ENCODE data around the gene SAMD3.
"Not testable (repeated sequence)": the region's sequence is repeated elsewhere in the genome, so short reads cannot be mapped to it uniquely, and the experiment has no call there.

The SAMD3 gene

DNA sequence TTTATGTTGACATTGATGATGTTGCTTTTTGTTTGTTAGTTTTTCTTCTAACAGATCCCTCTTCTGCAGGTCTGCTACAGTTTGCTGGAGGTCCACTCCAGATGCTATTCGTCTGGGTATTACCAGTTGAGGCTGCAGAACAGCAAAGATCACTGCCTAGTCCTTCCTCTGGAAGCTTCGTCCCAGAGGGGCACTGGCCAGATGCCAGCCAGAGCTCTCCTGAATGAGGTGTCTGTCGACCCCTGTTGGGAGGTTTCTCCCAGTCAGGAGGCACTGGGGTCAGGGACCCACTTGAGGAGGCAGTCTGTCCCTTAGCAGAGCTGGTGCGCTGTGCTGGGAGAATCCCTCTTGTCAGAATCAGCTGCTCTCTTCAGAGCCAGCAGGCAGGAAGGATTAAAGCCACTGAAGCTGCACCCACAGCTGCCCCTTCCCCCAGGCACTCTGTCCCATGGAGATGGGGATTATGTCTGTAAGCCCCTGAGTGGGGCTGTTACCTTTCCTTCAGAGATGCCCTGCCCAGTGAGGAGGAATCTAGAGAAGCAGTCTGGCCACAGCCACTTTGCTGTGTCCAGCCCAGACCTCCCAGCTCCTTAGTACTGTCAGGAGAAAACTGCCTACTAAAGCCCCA is 49.3 kb downstream of the SAMD3 start:
- not testable (repeated sequence) for DNase-seq (ENCODE audit: low read depth)

DNA sequence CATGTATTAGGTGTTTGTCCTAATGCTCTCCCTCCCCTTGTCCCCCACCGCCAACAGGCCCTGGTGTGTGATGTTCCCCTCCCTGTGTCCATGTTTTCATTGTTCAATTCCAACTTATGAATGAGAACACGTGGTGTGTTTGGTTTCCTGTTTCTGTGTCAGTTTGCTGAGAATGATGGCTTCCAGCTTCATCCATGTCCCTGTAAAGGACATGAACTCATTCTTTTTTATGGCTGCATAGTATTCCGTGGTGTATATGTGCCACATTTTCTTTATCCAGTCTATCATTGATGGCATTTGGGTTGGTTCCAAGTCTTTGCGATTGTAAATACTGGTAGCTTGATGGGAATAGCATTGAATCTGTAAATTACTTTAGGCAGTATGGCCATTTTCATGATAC is 52.6 kb downstream of the SAMD3 start:
- not testable (repeated sequence) for DNase-seq (ENCODE audit: low read depth)

DNA sequence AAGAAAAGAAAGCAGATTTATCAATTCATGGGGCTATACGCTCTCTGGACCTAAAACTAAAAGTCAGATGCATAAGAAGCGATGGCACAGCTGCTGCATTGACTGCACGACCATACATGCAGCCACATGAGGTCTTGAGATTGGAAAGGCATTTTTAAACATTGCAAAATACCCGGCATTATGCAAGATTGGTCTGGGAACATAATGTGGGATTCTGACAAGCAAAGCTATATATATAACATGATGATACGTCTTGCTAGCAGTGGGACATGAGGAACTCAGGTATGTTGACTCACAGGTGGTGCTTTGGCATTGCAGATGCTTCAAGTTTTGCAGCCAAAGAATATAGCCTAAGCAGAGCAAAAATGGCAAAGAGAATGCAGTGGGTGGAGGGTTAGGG is 55.1 kb downstream of the SAMD3 start:
- DNase-seq (ENCODE audit: low read depth) = peak; percentile 28

DNA sequence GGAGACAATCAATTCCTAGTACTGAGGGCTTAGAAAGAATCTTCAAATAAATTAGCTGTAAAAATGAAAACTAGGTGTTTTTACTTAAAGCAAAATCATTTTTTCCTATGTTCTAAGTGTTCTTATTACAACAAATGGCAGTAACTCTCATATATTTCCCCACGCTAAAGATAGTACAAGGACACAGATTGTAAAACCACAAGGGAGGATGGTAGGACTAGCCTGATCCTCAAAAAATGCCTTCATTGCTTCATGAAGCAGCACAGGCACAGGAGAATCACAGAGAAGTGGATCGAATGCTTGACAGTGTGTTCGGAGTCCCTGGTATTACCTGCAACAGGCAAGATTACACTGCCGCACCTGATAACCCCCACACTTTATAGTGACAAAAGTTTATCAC is 58.5 kb downstream of the SAMD3 start:
- no peak for DNase-seq (ENCODE audit: low read depth)

DNA sequence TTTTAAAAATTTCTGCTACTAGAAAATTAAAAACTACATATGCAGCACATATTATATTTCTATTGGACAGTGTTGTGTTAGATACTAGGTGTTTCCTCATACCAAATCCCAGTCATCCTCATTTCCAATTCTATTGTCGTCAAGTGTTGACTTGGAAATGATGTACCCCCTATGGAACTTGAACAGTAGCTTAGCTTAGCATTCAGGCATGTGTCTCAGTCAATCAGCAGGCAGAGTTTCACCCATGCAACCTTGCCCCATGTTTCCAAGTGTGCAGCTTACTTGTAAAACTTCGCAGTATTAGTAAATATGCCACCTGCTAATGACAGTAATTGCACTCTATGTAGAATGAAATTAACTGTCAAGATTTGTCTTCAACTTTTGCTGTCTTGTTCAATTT is 59.5 kb downstream of the SAMD3 start:
- no peak for DNase-seq (ENCODE audit: low read depth)

DNA sequence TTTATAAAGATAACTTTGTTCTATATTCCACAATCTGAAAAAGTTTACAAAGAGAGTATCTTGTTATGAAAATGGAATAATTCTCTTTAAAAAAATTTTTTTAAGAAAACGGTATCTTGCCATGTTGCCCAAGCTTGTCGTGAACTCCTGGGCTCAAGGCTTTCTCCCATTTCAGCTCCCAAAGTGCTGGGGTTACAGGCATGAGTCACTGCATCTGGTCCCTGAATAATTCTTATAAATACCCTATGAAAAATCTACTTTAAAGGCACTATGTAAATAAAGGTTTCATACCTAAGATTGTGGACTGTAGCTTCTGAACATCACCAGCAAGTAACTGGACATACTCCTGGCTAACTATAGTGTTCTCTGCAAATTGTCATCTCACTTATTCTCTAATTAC is 60.3 kb downstream of the SAMD3 start:
- no peak for DNase-seq (ENCODE audit: low read depth)

DNA sequence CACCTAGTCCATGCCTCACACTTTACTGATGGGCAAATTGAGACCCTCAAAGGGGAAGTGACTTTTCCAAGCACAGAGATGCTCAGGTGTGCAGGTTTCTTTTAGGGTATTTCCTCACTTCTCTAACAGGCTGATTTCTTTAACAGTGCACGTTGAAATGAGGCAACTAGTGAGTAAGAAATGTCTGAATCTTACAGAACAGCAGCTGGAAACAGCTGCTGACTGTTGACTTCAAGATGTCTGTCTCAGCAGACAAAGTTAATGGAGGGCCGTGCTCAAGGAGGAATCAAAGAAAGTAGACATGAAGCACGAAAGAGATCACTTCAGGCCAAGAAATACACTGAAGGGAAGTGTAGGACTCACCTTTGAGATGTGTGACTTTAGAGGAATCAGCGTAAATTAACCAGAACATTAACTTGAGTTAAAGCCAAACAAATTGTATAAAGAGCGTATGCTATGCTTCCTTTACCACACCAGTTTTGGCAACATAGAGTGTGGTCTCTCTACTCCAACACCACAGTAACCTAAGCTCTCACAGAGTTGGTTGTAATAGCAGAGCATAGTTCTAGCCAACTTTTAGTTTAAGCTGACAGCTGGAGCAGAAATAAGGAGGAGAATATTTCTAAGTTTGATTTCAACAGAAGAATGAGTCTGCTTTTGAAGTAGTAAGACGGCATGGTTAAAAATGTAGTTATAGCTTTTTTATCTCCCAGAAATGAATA is 60.9 kb downstream of the SAMD3 start:
- no peak for DNase-seq (ENCODE audit: low read depth)

DNA sequence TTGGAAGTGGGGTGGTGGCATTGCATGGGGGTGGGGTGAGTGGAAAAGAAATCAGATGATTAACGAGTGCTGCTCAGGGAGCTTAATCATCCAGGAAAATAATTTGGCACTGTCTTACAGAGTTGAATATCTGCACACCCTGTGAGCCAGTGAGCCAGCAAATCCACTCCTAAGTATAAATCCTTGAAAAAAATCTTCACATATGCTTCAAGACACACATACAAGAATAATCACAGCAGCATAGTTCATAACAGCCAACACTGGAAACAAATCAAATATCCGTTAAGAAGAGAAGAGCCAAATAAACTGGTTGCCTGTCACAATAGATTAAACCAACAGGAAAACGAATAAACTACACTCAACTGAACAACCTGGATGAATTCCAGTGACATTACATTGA is 62.8 kb downstream of the SAMD3 start:
- DNase-seq (ENCODE audit: low read depth) = no peak

DNA sequence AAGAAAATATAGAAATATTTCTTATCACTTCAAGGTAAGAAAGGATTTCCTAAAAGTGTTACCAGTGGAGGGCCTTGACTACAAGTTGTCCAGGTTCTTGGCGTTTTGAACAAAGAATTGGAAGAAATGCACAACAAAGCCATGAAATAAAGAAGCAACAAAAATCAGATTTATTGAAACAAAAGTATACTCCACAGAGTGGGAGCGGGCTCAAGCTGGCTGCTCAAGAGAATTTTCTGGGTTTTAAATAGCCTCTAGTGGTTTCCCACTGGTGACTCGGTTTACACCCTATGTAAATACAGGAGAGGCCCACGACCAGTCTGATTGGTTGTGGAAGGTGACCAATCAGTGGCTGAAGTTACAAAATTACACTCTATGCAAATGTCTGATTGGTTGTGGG is 64.2 kb downstream of the SAMD3 start:
- DNase-seq (ENCODE audit: low read depth) = no peak

DNA sequence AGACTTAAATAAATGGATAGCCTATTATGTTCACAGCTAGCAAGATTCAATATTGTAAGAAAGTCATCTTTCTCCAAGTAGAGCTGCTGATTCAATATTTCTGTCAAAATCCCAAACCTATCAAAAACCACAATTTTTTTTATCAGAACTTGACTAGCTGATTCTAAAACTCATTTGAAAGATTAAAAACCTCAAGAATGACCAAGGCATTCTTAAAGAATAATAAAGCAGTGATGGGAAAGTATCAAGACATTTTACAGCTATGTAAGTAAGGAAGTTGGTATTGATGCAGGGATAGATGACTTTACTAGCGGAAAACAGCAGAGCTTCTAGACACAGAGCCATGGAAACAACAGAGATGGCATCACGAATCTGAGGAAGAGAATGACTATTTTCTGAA is 64.7 kb downstream of the SAMD3 start:
- DNase-seq (ENCODE audit: low read depth) = peak; percentile 13

DNA sequence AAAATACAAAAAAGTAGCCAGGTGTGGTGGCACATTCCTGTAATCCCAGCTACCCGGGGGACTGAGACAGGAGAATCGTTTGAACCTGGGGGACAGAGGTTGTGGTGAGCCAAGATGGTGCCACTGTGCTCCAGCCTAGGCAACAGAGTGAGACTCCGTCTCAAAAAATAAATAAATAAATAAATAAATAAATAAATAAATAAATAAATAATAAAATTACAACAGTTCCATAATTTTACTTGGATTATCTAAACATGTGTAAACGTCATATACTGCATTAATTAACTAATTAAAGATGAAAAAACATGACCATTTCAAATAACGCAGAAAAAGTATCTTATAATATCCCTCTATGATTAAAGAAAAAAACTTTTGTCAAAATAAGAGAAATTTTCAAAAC is 65.8 kb downstream of the SAMD3 start:
- DNase-seq (ENCODE audit: low read depth) = no peak

DNA sequence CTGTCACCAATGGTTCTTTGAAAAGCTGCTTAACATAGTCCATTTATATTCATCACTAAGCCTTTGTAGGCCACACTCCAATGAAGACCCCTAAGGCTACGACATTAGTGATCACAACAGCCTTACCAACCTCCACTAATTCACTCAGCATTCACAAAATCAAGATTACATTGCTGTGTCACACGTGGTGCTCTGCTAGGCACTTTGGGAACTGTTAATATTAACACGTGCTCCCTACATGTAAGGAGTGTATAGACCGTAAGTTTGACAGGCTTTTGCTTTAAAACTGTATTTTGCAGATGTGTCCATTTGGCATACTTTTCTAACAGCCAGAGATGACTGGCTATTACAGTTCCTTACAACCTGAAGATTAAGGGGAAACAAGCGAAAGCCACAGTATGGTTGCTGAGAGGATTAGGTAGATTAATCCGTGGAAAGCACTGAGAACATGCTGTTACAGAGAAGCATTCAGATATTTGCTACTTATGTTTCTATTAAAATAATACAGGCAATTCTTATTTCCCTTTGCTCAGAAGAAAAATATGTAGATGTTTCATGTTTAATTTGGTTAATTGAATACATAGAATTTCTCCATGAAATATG is 69.7 kb downstream of the SAMD3 start:
- no peak for DNase-seq (ENCODE audit: low read depth)

DNA sequence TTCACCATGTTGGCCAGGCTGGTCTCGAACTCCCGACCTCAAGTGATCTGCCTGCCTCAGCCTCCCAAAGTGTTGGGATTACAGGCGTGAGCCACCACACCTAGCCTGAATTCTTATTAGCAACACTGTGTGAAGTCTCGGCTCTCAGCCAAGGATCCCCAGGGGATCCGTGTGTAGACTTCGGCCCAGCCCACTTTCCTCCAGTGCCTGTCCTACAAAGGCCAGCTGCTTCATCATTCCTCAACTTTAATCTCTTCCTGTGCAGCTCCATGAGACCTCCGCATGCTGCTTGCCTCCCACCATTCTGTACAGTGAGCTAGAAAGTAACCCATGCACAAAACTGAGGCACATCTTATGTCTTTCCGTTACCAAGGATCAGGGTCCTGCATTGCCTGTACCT is 71.8 kb downstream of the SAMD3 start:
- DNase-seq (ENCODE audit: low read depth) = no peak

DNA sequence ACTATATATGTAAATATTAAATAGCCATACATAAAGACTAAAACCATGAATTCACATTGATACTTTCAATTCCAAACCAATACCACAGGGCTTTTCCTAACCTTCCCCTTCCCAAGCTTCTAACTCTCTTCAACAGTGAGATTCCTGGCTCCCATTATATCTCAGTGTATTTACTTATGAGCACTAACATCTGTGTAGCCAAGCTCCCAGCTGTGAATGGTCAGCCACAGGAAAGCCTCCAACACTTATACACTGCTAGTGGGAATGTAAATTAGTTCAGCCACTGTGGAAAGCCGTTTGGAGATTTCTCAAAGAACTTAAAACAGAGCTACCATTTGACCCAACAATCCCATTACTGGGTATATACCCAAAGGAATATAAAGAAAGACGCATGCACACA is 73.7 kb downstream of the SAMD3 start:
- DNase-seq (ENCODE audit: low read depth) = not testable (repeated sequence)

DNA sequence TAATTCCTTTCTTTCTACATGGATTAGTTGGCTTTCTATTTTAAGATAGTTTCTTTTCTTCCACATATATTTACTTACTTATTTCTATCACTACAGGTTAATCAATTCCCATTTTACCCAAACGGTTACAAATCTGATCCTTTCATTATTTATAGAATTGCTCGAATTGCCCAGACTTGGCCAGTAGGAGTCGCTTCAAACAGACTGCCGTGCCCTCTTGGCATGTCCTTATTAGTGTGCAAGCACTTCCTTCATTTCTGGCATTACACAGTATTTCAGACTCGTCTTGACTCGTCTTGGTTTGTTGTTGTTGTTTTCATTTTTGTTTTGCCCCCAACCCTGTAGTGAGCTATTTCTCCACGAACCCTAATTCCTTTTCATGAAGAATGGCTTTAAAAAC is 74.6 kb downstream of the SAMD3 start:
- DNase-seq (ENCODE audit: low read depth) = no peak

DNA sequence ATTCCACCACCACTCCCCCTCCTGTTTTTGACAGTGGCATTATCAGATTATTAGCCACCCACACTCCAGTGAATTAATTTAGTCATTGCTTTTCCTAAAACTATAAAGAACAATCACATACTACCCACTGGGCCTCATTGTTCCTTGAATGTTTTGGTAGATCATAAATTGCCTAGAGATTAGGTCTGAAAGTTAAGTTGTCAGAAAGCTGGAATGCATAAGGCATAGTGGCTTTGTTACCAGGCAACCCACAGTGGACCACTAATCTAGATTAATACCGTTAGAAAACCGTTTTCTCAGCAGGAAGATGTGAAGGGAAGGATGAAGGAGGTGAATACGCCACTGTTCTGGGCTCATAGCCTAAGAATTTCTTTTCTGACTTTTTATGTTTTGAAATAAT is 75.6 kb downstream of the SAMD3 start:
- no peak for DNase-seq (ENCODE audit: low read depth)

DNA sequence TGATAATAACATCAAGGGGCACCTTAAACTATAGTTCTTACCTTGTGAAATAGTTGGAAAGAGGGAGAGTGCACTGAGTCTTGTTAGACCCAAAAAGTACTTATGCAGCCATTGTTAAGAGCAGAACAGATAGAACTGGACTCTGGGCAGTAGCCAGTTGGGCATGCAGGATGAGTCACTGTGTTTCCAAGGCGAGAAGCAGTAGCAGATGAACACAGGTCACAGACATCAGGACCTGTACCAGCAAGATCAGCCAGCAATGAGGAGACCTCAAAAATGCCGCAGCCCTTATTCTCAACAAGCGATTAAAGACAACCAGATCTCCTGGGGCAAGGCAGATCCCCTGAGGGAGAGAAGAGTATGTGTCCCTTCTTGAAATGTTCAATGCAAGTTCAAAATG is 79.0 kb downstream of the SAMD3 start:
- no peak for DNase-seq (ENCODE audit: low read depth)

DNA sequence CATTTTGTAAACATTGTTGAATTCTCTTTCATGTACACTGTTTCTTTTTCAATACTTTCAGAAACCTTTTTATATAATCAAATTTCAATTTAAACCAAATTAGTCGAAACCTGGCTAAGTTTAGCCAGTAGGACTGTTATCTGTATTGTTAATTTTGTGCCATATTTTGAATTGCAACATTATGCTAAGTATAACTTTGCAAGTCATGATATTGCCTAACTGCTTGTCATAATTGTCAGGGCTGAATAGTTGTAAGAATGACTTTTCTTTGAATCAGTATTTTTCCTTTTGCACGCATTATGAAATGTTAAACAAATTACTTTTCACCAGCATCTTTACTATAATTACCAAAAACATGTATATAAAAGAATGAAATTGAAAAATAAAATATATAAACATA is 82.7 kb downstream of the SAMD3 start:
- no peak for DNase-seq (ENCODE audit: low read depth)

DNA sequence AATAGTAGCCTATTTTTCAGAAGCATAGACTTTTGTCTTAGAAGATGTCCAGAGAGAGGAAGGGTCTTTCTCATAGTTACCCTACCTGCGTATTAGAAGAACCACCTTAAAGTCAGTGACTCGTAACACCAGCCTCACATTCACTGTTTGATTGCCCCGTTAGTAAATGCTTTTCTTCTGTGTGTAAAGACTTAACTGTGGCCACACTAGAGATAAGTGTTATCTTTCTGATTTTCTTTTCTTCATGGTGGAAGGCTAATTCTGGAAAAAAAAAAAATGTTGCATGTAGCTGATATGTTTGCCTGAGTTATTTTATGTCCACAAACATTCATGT is 83.9 kb downstream of the SAMD3 start:
- no peak for DNase-seq (ENCODE audit: low read depth)

DNA sequence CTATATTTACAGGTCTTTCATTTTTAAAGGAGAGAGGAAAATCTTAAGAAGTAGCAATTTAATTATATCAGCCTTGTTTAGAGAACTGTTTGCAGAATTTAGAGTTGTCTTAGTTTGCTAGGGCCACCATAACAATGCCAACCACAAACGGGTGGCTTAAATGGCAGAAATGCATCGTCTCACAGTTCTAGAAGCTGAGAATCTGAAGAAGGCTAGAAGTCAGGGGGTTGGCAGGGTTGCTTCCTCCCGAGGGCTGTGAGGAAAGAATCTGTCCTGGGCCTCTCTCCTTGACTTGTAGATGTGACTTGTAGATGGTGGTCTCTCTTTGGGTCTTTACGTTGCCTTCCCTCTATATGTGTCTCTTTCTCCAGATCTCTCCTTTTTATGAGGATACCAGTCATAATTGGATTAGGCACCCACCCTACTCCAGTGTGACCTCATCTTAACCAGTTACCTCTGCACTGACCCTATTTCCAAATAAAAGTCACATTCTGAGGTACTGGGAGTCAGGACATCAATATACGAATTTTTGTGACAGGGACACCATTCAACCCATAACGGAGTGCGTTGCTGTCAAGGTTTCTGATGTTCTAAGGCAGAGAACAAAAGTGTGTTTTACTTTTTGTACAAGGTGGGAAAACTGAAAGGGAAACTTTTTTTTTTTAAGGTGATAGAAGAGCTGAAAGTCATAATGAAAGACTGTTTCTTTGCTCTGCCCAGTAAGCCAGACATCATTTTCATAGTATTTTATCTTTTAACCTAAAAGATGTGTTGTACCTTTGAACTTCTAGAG is 84.4 kb downstream of the SAMD3 start:
- DNase-seq (ENCODE audit: low read depth) = no peak

DNA sequence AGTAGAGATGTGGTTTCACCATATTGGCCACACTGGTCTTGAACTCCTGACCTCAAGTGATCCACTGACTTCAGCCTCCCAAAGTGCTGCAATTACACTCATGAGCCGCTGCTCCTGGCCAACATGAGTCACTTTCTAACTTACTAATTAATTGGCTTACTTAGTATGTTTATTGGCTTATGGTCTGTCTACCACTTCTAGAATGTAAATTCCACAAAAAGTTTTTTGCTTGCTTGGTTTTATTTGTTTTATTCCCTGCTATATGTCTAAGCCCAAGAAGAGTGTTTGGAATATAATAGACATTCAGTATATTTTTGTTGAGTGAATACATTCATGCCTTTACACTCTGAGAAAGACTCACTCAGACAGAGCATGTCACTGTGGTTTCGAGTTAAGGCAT is 86.0 kb downstream of the SAMD3 start:
- no peak for DNase-seq (ENCODE audit: low read depth)

DNA sequence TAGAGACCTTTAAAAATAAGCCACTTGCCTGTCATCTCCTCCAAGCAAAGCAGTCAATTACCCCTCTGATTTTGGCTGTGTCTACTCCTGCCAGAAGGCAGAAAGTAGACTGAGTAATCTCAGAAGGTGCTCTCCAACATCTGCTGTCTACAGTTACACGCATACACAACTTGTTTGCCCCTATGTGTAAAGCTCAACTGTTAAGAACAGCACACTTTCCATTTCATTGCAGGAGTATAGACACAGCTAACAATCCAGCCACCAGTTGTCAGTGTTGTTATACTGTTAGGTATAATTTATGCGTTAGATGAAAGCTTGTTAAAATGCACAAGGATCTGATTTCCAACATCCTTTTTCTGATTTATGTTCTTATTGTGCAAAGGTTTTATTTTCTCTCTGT is 88.2 kb downstream of the SAMD3 start:
- no peak for DNase-seq (ENCODE audit: low read depth)

DNA sequence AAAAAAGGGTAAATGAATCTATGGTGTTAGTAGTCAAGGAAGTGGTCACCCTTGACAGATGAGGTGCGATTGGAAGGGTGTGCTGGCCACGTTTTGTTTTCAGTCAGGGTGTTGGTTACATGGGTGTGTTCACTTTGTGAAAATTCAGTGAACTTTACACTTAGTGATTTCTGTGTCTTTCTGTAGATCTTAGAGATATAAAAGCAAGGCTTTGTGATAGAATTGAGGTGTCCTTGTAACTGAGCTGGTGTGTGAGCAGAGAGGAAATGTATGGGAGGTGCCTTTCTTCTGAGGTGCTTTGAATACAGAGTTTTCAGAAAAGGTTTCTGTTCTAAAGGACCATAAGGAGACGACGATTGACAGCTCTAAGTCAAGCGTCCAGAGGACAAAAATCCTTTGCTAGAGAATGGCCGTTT is 90.5 kb downstream of the SAMD3 start:
- DNase-seq (ENCODE audit: low read depth) = no peak

Measured in non-pigmented ciliary epithelial cell (primary cell).